ENCODE data around the gene AKT1S1.

AKT1S1 gene

DNA sequence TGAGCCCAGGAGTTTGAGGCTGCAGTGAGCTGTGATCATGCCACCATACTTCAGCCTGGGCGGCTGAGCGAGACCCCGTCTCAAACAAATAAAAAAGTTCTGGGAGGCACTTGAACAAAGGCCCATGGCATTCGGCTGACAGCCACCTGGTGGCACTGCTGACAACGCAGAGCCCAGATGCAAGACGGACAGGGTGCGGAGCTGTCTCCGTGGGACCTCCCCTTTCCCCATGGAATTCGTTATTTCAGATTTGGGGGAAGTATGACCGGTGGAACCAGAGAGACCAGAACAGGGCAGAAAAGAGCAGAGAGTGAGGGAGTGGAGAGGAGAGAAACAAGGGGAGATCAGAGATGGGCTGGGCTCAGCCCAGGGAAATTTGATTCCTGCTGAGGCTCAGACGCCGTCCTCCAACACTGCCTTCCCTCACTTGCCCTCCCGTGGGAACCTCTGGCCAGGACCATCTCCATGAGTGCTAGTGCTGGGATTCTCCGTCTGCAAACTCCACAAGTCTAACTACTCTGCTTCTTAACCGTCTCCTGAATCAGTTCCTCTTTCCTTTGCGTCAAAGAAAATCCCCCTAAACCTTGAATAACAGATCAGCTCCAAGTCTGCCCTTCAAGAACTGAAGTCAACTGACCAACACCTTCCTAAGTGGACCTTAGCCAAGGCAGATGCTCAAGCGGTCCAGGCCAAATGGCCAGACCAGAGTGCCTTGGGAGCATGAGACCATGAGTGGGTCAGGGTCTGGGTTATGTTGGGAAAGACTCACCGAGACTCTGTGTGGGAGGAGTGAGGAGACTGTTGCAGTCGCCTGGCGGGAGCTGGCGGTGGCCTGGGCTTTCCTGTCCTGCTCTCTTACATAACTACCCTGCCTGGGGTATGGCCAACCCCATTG, 39.9 kb upstream of the AKT1S1 start:
- peaks cover 6% of the 10 kb centered on the region for H3K4me1 ChIP-seq (ENCODE audit: control insufficient read depth, insufficient read depth, low read length)
- DNase-seq (ENCODE audit: low read depth) = no peak
- H3K9ac ChIP-seq (ENCODE audit: low read length) = no peak overlapping the region
- no peaks in the 10 kb centered on the region for H3K27me3 ChIP-seq (replicated peaks; ENCODE audit: control insufficient read depth, insufficient read depth, low read length)
- H3K9me3 ChIP-seq (ENCODE audit: control insufficient read depth, low read length) = no peaks in the 10 kb centered on the region
- peaks cover 9% of the 10 kb centered on the region for H3K36me3 ChIP-seq (ENCODE audit: control insufficient read depth, insufficient read depth, low read length, severe bottlenecking)
- H3K4me3 ChIP-seq (ENCODE audit: low read length) = no peak overlapping the region

DNA sequence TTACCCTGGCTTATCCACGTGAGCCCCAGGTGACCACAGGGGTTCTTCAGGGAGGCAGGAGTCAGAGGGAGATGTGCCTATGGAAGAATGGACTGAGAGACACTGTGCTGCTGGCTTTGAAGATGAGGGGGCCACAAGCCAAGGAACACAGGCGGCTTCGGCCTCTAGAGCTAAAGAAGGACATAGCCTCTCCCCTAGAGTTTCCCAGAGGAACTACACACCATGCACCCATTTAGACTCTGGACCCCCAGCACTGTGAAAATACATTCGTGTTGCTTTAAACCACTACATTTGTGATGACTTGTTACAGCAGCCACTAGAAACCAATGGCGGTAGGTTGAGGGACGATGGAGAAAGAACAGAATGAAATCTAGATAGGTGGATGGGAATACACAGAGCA, 38.1 kb upstream of the AKT1S1 start:
- Histone ChIP-seq H3K9me3 (ENCODE audit: control insufficient read depth, low read length) (no peaks in the 10 kb centered on the region), H3K9ac (ENCODE audit: low read length) (no peak overlapping the region), H3K36me3 (ENCODE audit: control insufficient read depth, insufficient read depth, low read length, severe bottlenecking) (peaks cover 5% of the 10 kb centered on the region), H3K27me3 (replicated peaks; ENCODE audit: control insufficient read depth, insufficient read depth, low read length) (no peaks in the 10 kb centered on the region), H3K4me3 (ENCODE audit: low read length) (no peak overlapping the region), H3K4me1 (ENCODE audit: control insufficient read depth, insufficient read depth, low read length) (peaks cover 9% of the 10 kb centered on the region)
- no peak for DNase-seq (ENCODE audit: low read depth)

DNA sequence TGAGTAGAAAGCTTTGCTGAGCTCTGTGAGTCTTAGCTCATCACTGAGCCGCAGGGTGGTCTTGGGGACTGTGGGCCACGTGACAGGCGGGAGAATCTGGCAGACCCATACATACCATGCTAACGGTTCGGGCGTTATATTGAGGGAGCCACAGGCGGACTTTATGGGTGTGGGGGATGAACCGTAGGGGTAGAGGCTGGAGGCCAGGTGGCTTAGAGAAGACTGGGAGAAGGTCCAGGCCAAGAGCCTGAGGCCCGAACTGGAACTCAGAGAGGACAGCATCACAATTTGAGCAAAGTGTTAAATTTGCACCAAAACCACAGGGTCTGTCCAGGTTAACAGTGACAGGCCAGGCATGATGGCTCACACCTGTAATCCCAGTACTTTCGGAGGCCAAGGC, 36.6 kb upstream of the AKT1S1 start:
- Histone ChIP-seq H3K9me3 (ENCODE audit: control insufficient read depth, low read length) (no peaks in the 10 kb centered on the region), H3K9ac (ENCODE audit: low read length) (no peak overlapping the region), H3K36me3 (ENCODE audit: control insufficient read depth, insufficient read depth, low read length, severe bottlenecking) (peaks cover 5% of the 10 kb centered on the region), H3K4me3 (ENCODE audit: low read length) (no peak overlapping the region), H3K4me1 (ENCODE audit: control insufficient read depth, insufficient read depth, low read length) (peaks cover 9% of the 10 kb centered on the region), H3K27me3 (replicated peaks; ENCODE audit: control insufficient read depth, insufficient read depth, low read length) (no peaks in the 10 kb centered on the region)
- no peak for DNase-seq (ENCODE audit: low read depth)

GRCh38 chr19:49912965-49913685, 36.0 kb upstream of the AKT1S1 start:
- Histone ChIP-seq H3K4me1 (ENCODE audit: control insufficient read depth, insufficient read depth, low read length) (peaks cover 9% of the 10 kb centered on the region), H3K4me3 (ENCODE audit: low read length) (no peak overlapping the region), H3K9me3 (ENCODE audit: control insufficient read depth, low read length) (no peaks in the 10 kb centered on the region), H3K36me3 (ENCODE audit: control insufficient read depth, insufficient read depth, low read length, severe bottlenecking) (peaks cover 9% of the 10 kb centered on the region), H3K9ac (ENCODE audit: low read length) (no peak overlapping the region), H3K27me3 (replicated peaks; ENCODE audit: control insufficient read depth, insufficient read depth, low read length) (no peaks in the 10 kb centered on the region)
- DNase-seq (ENCODE audit: low read depth) = no peak

GRCh38 chr19:49911381-49912145, 34.4 kb upstream of the AKT1S1 start:
- no peak for DNase-seq (ENCODE audit: low read depth)
- no peak overlapping the region for H3K4me3 ChIP-seq (ENCODE audit: low read length)
- H3K9ac ChIP-seq (ENCODE audit: low read length) = no peak overlapping the region
- peaks cover 9% of the 10 kb centered on the region for H3K4me1 ChIP-seq (ENCODE audit: control insufficient read depth, insufficient read depth, low read length)
- peaks cover 14% of the 10 kb centered on the region for H3K36me3 ChIP-seq (ENCODE audit: control insufficient read depth, insufficient read depth, low read length, severe bottlenecking)
- no peaks in the 10 kb centered on the region for H3K9me3 ChIP-seq (ENCODE audit: control insufficient read depth, low read length)
- no peaks in the 10 kb centered on the region for H3K27me3 ChIP-seq (replicated peaks; ENCODE audit: control insufficient read depth, insufficient read depth, low read length)

DNA sequence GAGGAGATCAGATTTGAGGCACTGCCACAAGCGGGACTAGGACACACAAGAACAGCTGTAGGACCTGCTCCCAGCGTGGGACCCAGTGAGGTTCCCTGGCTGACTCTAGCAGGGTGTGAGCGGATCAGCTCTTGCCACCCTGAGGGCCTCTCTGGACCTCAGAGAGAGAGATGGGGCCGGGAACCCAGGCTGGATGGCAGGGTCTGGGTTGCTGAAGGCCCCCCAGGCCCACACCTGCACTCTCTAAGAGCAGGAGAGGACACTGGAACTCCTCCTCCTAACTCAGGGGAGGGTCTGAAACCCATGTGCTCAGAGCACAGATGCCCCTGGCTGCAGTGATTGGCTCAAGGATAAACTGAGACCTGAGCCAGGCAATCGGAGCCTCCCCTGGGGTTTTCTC, 33.0 kb upstream of the AKT1S1 start:
- Histone ChIP-seq H3K9ac (ENCODE audit: low read length) (no peak overlapping the region), H3K27me3 (replicated peaks; ENCODE audit: control insufficient read depth, insufficient read depth, low read length) (no peaks in the 10 kb centered on the region), H3K9me3 (ENCODE audit: control insufficient read depth, low read length) (no peaks in the 10 kb centered on the region), H3K36me3 (ENCODE audit: control insufficient read depth, insufficient read depth, low read length, severe bottlenecking) (peaks cover 13% of the 10 kb centered on the region), H3K4me3 (ENCODE audit: low read length) (no peak overlapping the region), H3K4me1 (ENCODE audit: control insufficient read depth, insufficient read depth, low read length) (peaks cover 9% of the 10 kb centered on the region)
- no peak for DNase-seq (ENCODE audit: low read depth)

GRCh38 chr19:49908480-49909420, 31.6 kb upstream of the AKT1S1 start:
- no peak for DNase-seq (ENCODE audit: low read depth)
- peaks cover 9% of the 10 kb centered on the region for H3K4me1 ChIP-seq (ENCODE audit: control insufficient read depth, insufficient read depth, low read length)
- H3K36me3 ChIP-seq (ENCODE audit: control insufficient read depth, insufficient read depth, low read length, severe bottlenecking) = peaks cover 9% of the 10 kb centered on the region
- H3K9ac ChIP-seq (ENCODE audit: low read length) = no peak overlapping the region
- H3K4me3 ChIP-seq (ENCODE audit: low read length) = no peak overlapping the region
- H3K9me3 ChIP-seq (ENCODE audit: control insufficient read depth, low read length) = no peaks in the 10 kb centered on the region
- no peaks in the 10 kb centered on the region for H3K27me3 ChIP-seq (replicated peaks; ENCODE audit: control insufficient read depth, insufficient read depth, low read length)

GRCh38 chr19:49907745-49908446, 30.7 kb upstream of the AKT1S1 start:
- H3K9me3 ChIP-seq (ENCODE audit: control insufficient read depth, low read length) = no peaks in the 10 kb centered on the region
- DNase-seq (ENCODE audit: low read depth) = no peak
- no peak overlapping the region for H3K4me3 ChIP-seq (ENCODE audit: low read length)
- H3K27me3 ChIP-seq (replicated peaks; ENCODE audit: control insufficient read depth, insufficient read depth, low read length) = no peaks in the 10 kb centered on the region
- H3K4me1 ChIP-seq (ENCODE audit: control insufficient read depth, insufficient read depth, low read length) = peaks cover 9% of the 10 kb centered on the region
- H3K36me3 ChIP-seq (ENCODE audit: control insufficient read depth, insufficient read depth, low read length, severe bottlenecking) = peaks cover 9% of the 10 kb centered on the region
- no peak overlapping the region for H3K9ac ChIP-seq (ENCODE audit: low read length)

- Histone ChIP-seq H3K4me1 (ENCODE audit: control insufficient read depth, insufficient read depth, low read length) (peaks cover 9% of the 10 kb centered on the region), H3K27me3 (replicated peaks; ENCODE audit: control insufficient read depth, insufficient read depth, low read length) (no peaks in the 10 kb centered on the region), H3K4me3 (ENCODE audit: low read length) (no peak overlapping the region), H3K9me3 (ENCODE audit: control insufficient read depth, low read length) (no peaks in the 10 kb centered on the region), H3K9ac (ENCODE audit: low read length) (no peak overlapping the region), H3K36me3 (ENCODE audit: control insufficient read depth, insufficient read depth, low read length, severe bottlenecking) (peaks cover 9% of the 10 kb centered on the region)
- no peak for DNase-seq (ENCODE audit: low read depth)
These were observed 29.9 kb upstream of the AKT1S1 start for GRCh38 chr19:49906879-49907564.

DNA sequence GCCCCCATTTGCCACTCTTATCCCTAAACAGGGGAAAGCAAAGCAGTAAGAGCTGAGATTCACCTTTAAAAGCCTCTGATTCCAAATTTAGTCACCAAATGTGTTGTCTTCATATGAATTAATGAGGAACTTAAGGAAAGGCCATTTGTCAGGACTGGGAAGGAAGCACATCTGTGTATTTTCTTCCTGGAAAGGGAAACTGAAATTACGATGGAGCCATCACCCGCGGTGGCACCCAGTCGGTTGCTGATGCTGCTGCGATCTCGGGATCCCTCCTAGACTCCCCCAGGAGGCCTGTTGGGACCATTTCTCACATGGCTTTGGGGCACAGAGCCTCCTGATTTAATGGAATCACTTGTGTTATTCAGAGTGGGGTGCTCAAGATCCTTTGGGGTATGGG, 27.0 kb upstream of the AKT1S1 start:
- no peaks in the 10 kb centered on the region for H3K4me1 ChIP-seq (ENCODE audit: control insufficient read depth, insufficient read depth, low read length)
- H3K4me3 ChIP-seq (ENCODE audit: low read length) = no peak overlapping the region
- H3K36me3 ChIP-seq (ENCODE audit: control insufficient read depth, insufficient read depth, low read length, severe bottlenecking) = peaks cover 9% of the 10 kb centered on the region
- H3K27me3 ChIP-seq (replicated peaks; ENCODE audit: control insufficient read depth, insufficient read depth, low read length) = no peaks in the 10 kb centered on the region
- H3K9me3 ChIP-seq (ENCODE audit: control insufficient read depth, low read length) = no peaks in the 10 kb centered on the region
- H3K9ac ChIP-seq (ENCODE audit: low read length) = no peak overlapping the region
- DNase-seq (ENCODE audit: low read depth) = no peak

Measured in adipocyte (in vitro differentiated cells).